ENCODE measurements around the gene BRCC3.

BRCC3 gene

GRCh38 chrX:155056471-155056870, 14.8 kb upstream of the BRCC3 start:
- H3K27ac ChIP-seq, result no peak overlapping the region
- no peak for DNase-seq (ENCODE audit: low read depth, low spot score)

GRCh38 chrX:155056877-155057792, 14.2 kb upstream of the BRCC3 start:
- H3K27ac ChIP-seq, result no peak overlapping the region
- DNase-seq (ENCODE audit: low read depth, low spot score), result no peak

GRCh38 chrX:155061760-155062159, 9.5 kb upstream of the BRCC3 start:
- no peak overlapping the region for H3K27ac ChIP-seq

GRCh38 chrX:155065035-155065734, 6.1 kb upstream of the BRCC3 start:
- peak overlapping the region; percentile 29 for H3K27ac ChIP-seq
- DNase-seq (ENCODE audit: low read depth, low spot score), result no peak

More at GRCh38 chrX:155061760-155062159, 9.5 kb upstream of the BRCC3 start:
- no peak for DNase-seq (ENCODE audit: low read depth, low spot score)

GRCh38 chrX:155068165-155068564, 3.1 kb upstream of the BRCC3 start:
- H3K27ac ChIP-seq, result no peak overlapping the region

GRCh38 chrX:155069414-155069813, 1.9 kb upstream of the BRCC3 start:
- H3K27ac ChIP-seq, result no peak overlapping the region
- DNase-seq (ENCODE audit: low read depth, low spot score), result no peak

More at GRCh38 chrX:155068165-155068564, 3.1 kb upstream of the BRCC3 start:
- no peak for DNase-seq (ENCODE audit: low read depth, low spot score)

- H3K27ac ChIP-seq, result peak overlapping the region; percentile 61
- no peak for DNase-seq (ENCODE audit: low read depth, low spot score)
Observed at GRCh38 chrX:155070038-155070437, 1.3 kb upstream of the BRCC3 start.

GRCh38 chrX:155070663-155070974, 689 bp upstream of the BRCC3 start:
- DNase-seq (ENCODE audit: low read depth, low spot score), result no peak
- H3K27ac ChIP-seq, result peak overlapping the region; percentile 61

GRCh38 chrX:155071694-155072280, 479 bp downstream of the BRCC3 start:
- DNase-seq (ENCODE audit: low read depth, low spot score), result no peak
- peak overlapping the region; percentile 61 for H3K27ac ChIP-seq

GRCh38 chrX:155086202-155086840, 15.0 kb downstream of the BRCC3 start:
- DNase-seq (ENCODE audit: low read depth, low spot score), result no peak
- no peak overlapping the region for H3K27ac ChIP-seq

GRCh38 chrX:155086961-155087735, 15.8 kb downstream of the BRCC3 start:
- DNase-seq (ENCODE audit: low read depth, low spot score), result no peak
- H3K27ac ChIP-seq, result no peak overlapping the region

- no peak for DNase-seq (ENCODE audit: low read depth, low spot score)
Observed at GRCh38 chrX:155094468-155095061, 23.3 kb downstream of the BRCC3 start.

GRCh38 chrX:155105919-155106318, 34.6 kb downstream of the BRCC3 start:
- no peak overlapping the region for H3K27ac ChIP-seq
- no peak for DNase-seq (ENCODE audit: low read depth, low spot score)

More at GRCh38 chrX:155094468-155095061, 23.3 kb downstream of the BRCC3 start:
- no peak overlapping the region for H3K27ac ChIP-seq

GRCh38 chrX:155108427-155108826, 37.1 kb downstream of the BRCC3 start:
- no peak overlapping the region for H3K27ac ChIP-seq
- no peak for DNase-seq (ENCODE audit: low read depth, low spot score)

GRCh38 chrX:155112171-155112570, 40.9 kb downstream of the BRCC3 start:
- H3K27ac ChIP-seq, result peak overlapping the region; percentile 93
- DNase-seq (ENCODE audit: low read depth, low spot score), result peak; percentile 37

GRCh38 chrX:155113097-155113496, 41.8 kb downstream of the BRCC3 start:
- peak overlapping the region; percentile 93 for H3K27ac ChIP-seq
- no peak for DNase-seq (ENCODE audit: low read depth, low spot score)

- DNase-seq (ENCODE audit: low read depth, low spot score), result no peak
- no peak overlapping the region for H3K27ac ChIP-seq
Observed at GRCh38 chrX:155115174-155115819, 44.0 kb downstream of the BRCC3 start.

GRCh38 chrX:155127465-155127864, 56.2 kb downstream of the BRCC3 start:
- no peak for DNase-seq (ENCODE audit: low read depth, low spot score)
- no peak overlapping the region for H3K27ac ChIP-seq

- H3K27ac ChIP-seq, result no peak overlapping the region
- DNase-seq (ENCODE audit: low read depth, low spot score), result no peak
Observed at GRCh38 chrX:155127940-155128339, 56.6 kb downstream of the BRCC3 start.

All from epithelial cell of prostate (primary cell).